Measurements from ENCODE around the gene FBXO27. TPM values are rescaled to one million over a fixed set of nuclear protein-coding genes. Genes with fewer than 3 reads are reported as not detected.

FBXO27 gene
- total RNA-seq = 10.3 and 14.6 TPM in 2 replicates
- long read RNA-seq, partial matches to known transcripts = 1 of 2 reads
- long read RNA-seq, other reads (novel, unspliced or antisense) = 1 of 2 reads

- peak; percentile 12 for TF ChIP-seq CTCF (IDR thresholded peaks at IDR 0.05; ENCODE audit: unreplicated experiment)
- Mint-ChIP-seq H3K4me1 (ENCODE audit: low read depth) (peaks cover 2% of the 10 kb centered on the region), H3K27me3 (peaks cover 3% of the 10 kb centered on the region), H3K36me3 (ENCODE audit: insufficient read depth) (peaks cover 7% of the 10 kb centered on the region), H3K9me3 (ENCODE audit: low read depth) (peaks cover 3% of the 10 kb centered on the region), H3K27ac (no peak within 1 kb of the TSS), H3K4me3 (ENCODE audit: low read depth) (peak within 1 kb of the TSS; percentile 73)
- DNase-seq (ENCODE audit: low spot score, unreplicated experiment) = peak; percentile 15
Measured at GRCh38 chr19:39032063-39032918, at the start of gene FBXO27. TSS of gene FBXO27 (minus strand) at chr19:39032549. CDS start at chr19:39032227, 322 bp downstream.

- Mint-ChIP-seq H3K27ac (no peak overlapping the region), H3K4me3 (ENCODE audit: low read depth) (no peak overlapping the region), H3K27me3 (peaks cover 62% of the 10 kb centered on the region), H3K4me1 (ENCODE audit: low read depth) (peaks cover 1% of the 10 kb centered on the region), H3K36me3 (ENCODE audit: insufficient read depth) (no peaks in the 10 kb centered on the region), H3K9me3 (ENCODE audit: low read depth) (no peaks in the 10 kb centered on the region)
- no peak for DNase-seq (ENCODE audit: low spot score, unreplicated experiment)
- no peak for TF ChIP-seq CTCF (IDR thresholded peaks at IDR 0.05; ENCODE audit: unreplicated experiment)
Measured at GRCh38 chr19:39080431-39080830, 48.1 kb upstream of the FBXO27 start.

GRCh38 chr19:39078436-39079200 is 46.3 kb upstream of the FBXO27 start:
- no peak for DNase-seq (ENCODE audit: low spot score, unreplicated experiment)
- H3K36me3 Mint-ChIP-seq (ENCODE audit: insufficient read depth) = no peaks in the 10 kb centered on the region
- peaks cover 52% of the 10 kb centered on the region for H3K27me3 Mint-ChIP-seq
- no peak overlapping the region for H3K4me3 Mint-ChIP-seq (ENCODE audit: low read depth)
- no peaks in the 10 kb centered on the region for H3K9me3 Mint-ChIP-seq (ENCODE audit: low read depth)
- H3K27ac Mint-ChIP-seq = no peak overlapping the region
- no peak for TF ChIP-seq CTCF (IDR thresholded peaks at IDR 0.05; ENCODE audit: unreplicated experiment)
- no peaks in the 10 kb centered on the region for H3K4me1 Mint-ChIP-seq (ENCODE audit: low read depth)

- Mint-ChIP-seq H3K9me3 (ENCODE audit: low read depth) (no peaks in the 10 kb centered on the region), H3K27me3 (peaks cover 40% of the 10 kb centered on the region), H3K4me3 (ENCODE audit: low read depth) (no peak overlapping the region), H3K27ac (no peak overlapping the region), H3K36me3 (ENCODE audit: insufficient read depth) (no peaks in the 10 kb centered on the region), H3K4me1 (ENCODE audit: low read depth) (no peaks in the 10 kb centered on the region)
- DNase-seq (ENCODE audit: low spot score, unreplicated experiment) = no peak
- no peak for TF ChIP-seq CTCF (IDR thresholded peaks at IDR 0.05; ENCODE audit: unreplicated experiment)
Measured at GRCh38 chr19:39077323-39077722, 45.0 kb upstream of the FBXO27 start.

GRCh38 chr19:39074942-39075341 is 42.6 kb upstream of the FBXO27 start:
- no peaks in the 10 kb centered on the region for H3K4me1 Mint-ChIP-seq (ENCODE audit: low read depth)
- no peak for TF ChIP-seq CTCF (IDR thresholded peaks at IDR 0.05; ENCODE audit: unreplicated experiment)
- H3K4me3 Mint-ChIP-seq (ENCODE audit: low read depth) = no peak overlapping the region
- no peaks in the 10 kb centered on the region for H3K36me3 Mint-ChIP-seq (ENCODE audit: insufficient read depth)
- no peaks in the 10 kb centered on the region for H3K9me3 Mint-ChIP-seq (ENCODE audit: low read depth)
- no peak overlapping the region for H3K27ac Mint-ChIP-seq
- H3K27me3 Mint-ChIP-seq = peaks cover 28% of the 10 kb centered on the region
- DNase-seq (ENCODE audit: low spot score, unreplicated experiment) = no peak
